Measurements from ENCODE around the gene VSTM5.

The VSTM5 gene

GRCh38 chr11:93807980-93808379, 42.4 kb downstream of the VSTM5 start:
- Histone ChIP-seq H3F3A (ENCODE audit: insufficient read depth, low read length) (no peaks in the 10 kb centered on the region), H3K9ac (ENCODE audit: low read length) (no peak overlapping the region), H3K79me2 (ENCODE audit: insufficient read depth, low read length) (no peaks in the 10 kb centered on the region), H4K20me1 (ENCODE audit: insufficient read depth, low read length) (no peaks in the 10 kb centered on the region), H3K9me2 (ENCODE audit: low read depth, low read length) (no peaks in the 10 kb centered on the region), H3K27ac (ENCODE audit: low read depth, low read length, poor library complexity, severe bottlenecking) (no peak overlapping the region), H3K27me3 (ENCODE audit: insufficient read depth, low read length) (no peaks in the 10 kb centered on the region), H2AFZ (ENCODE audit: low read length) (no peak overlapping the region), H3K9me3 (ENCODE audit: low read length) (no peaks in the 10 kb centered on the region), H3K4me3 (ENCODE audit: low read depth, low read length, poor library complexity, severe bottlenecking) (no peak overlapping the region), H3K36me3 (ENCODE audit: insufficient read depth, low read length) (peaks cover 82% of the 10 kb centered on the region), H3K4me2 (ENCODE audit: low read length) (no peak overlapping the region), H3K4me1 (ENCODE audit: insufficient read depth, low read length, severe bottlenecking) (no peaks in the 10 kb centered on the region)
- no peak for TF ChIP-seq EZH2 (IDR thresholded peaks at IDR 0.05; ENCODE audit: borderline replicate concordance, low read length)
- TF ChIP-seq, protein P1, sequence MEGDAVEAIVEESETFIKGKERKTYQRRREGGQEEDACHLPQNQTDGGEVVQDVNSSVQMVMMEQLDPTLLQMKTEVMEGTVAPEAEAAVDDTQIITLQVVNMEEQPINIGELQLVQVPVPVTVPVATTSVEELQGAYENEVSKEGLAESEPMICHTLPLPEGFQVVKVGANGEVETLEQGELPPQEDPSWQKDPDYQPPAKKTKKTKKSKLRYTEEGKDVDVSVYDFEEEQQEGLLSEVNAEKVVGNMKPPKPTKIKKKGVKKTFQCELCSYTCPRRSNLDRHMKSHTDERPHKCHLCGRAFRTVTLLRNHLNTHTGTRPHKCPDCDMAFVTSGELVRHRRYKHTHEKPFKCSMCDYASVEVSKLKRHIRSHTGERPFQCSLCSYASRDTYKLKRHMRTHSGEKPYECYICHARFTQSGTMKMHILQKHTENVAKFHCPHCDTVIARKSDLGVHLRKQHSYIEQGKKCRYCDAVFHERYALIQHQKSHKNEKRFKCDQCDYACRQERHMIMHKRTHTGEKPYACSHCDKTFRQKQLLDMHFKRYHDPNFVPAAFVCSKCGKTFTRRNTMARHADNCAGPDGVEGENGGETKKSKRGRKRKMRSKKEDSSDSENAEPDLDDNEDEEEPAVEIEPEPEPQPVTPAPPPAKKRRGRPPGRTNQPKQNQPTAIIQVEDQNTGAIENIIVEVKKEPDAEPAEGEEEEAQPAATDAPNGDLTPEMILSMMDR (IDR thresholded peaks at IDR 0.05; ENCODE audit: low read length), result no peak

- Histone ChIP-seq H2AFZ (ENCODE audit: low read length) (no peak overlapping the region), H3K79me2 (ENCODE audit: insufficient read depth, low read length) (no peaks in the 10 kb centered on the region), H4K20me1 (ENCODE audit: insufficient read depth, low read length) (no peaks in the 10 kb centered on the region), H3K27ac (ENCODE audit: low read depth, low read length, poor library complexity, severe bottlenecking) (no peak overlapping the region), H3F3A (ENCODE audit: insufficient read depth, low read length) (no peaks in the 10 kb centered on the region), H3K9me3 (ENCODE audit: low read length) (no peaks in the 10 kb centered on the region), H3K4me2 (ENCODE audit: low read length) (no peak overlapping the region), H3K27me3 (ENCODE audit: insufficient read depth, low read length) (no peaks in the 10 kb centered on the region), H3K9me2 (ENCODE audit: low read depth, low read length) (no peaks in the 10 kb centered on the region), H3K4me1 (ENCODE audit: insufficient read depth, low read length, severe bottlenecking) (no peaks in the 10 kb centered on the region), H3K9ac (ENCODE audit: low read length) (no peak overlapping the region), H3K36me3 (ENCODE audit: insufficient read depth, low read length) (peaks cover 81% of the 10 kb centered on the region), H3K4me3 (ENCODE audit: low read depth, low read length, poor library complexity, severe bottlenecking) (no peak overlapping the region)
- TF ChIP-seq EZH2 (IDR thresholded peaks at IDR 0.05; ENCODE audit: borderline replicate concordance, low read length), result no peak
- TF ChIP-seq, protein P1 (IDR thresholded peaks at IDR 0.05; ENCODE audit: low read length), result no peak
These were observed 45.5 kb downstream of the VSTM5 start for GRCh38 chr11:93804879-93805278.

DNA sequence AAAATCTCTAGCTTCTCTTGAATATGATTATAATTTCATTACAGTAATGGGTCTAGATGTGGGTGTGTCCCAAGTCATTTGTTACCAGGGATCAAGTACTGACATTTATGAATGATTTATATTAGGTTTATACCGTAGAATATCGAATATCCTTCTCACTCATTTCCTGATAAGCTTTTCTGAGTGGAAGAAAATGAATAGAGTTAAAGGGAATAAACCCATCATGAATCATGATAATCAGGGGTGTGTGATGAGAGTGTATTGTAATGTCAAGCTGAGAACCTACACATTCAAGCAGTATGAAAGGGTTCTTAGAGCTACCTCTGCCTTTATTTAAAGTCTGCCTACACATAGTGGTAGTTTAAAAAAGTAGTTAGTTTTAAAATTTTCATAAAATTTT, 49.1 kb downstream of the VSTM5 start:
- H3K9me2 ChIP-seq (ENCODE audit: low read depth, low read length), result no peaks in the 10 kb centered on the region
- H3K4me3 ChIP-seq (ENCODE audit: low read depth, low read length, poor library complexity, severe bottlenecking), result no peak overlapping the region
- H4K20me1 ChIP-seq (ENCODE audit: insufficient read depth, low read length), result no peaks in the 10 kb centered on the region
- H3K36me3 ChIP-seq (ENCODE audit: insufficient read depth, low read length), result peaks cover 82% of the 10 kb centered on the region
- H3K27ac ChIP-seq (ENCODE audit: low read depth, low read length, poor library complexity, severe bottlenecking), result no peak overlapping the region
- no peaks in the 10 kb centered on the region for H3K27me3 ChIP-seq (ENCODE audit: insufficient read depth, low read length)
- H3K4me2 ChIP-seq (ENCODE audit: low read length), result no peak overlapping the region
- no peak overlapping the region for H2AFZ ChIP-seq (ENCODE audit: low read length)
- no peak overlapping the region for H3K9ac ChIP-seq (ENCODE audit: low read length)
- no peak for TF ChIP-seq EZH2 (IDR thresholded peaks at IDR 0.05; ENCODE audit: borderline replicate concordance, low read length)
- TF ChIP-seq, protein P1 (IDR thresholded peaks at IDR 0.05; ENCODE audit: low read length), result no peak
- no peaks in the 10 kb centered on the region for H3K79me2 ChIP-seq (ENCODE audit: insufficient read depth, low read length)
- H3F3A ChIP-seq (ENCODE audit: insufficient read depth, low read length), result no peaks in the 10 kb centered on the region
- H3K4me1 ChIP-seq (ENCODE audit: insufficient read depth, low read length, severe bottlenecking), result no peaks in the 10 kb centered on the region
- no peaks in the 10 kb centered on the region for H3K9me3 ChIP-seq (ENCODE audit: low read length)
